SH-SY5Y (cell line): ENCODE data around the gene GPATCH4.

ENCODE experiments used
- GATA2 ChIP-seq: IDR thresholded peaks from 2 replicates; pipeline ENCODE4 v1.6.1; 2011; ENCODE audit warnings: mild to moderate bottlenecking, low read depth, low read length
- GATA3 ChIP-seq: IDR thresholded peaks from 2 replicates; pipeline ENCODE4 v1.6.1; 2011; ENCODE audit warnings: low read depth, mild to moderate bottlenecking, low read length, moderate library complexity

DNA sequence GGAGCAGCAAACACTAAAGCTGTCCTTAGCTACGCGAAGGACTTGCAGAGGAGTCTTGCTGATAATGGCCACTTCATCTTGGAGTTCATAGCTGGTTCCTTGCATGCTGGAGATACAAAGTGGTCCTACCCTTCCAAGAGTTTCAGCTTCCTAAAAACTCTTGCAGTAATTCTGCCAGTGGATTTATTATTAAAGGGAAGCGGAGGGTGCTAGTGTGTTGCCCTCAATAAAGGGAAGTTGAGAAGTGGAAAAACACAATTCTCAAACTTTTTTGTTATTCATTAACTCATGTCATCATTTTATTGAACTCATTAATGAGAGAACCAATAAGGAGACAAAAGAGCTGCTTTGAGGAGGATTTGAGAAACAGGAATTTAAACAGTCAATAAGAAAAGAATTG is 11.4 kb upstream of the GPATCH4 start:
- TF ChIP-seq GATA3, result no peak
- TF ChIP-seq GATA2, result no peak
